GM23338 (cell line): ENCODE measurements around the gene C1R.

ENCODE experiments used
- EZH2 ChIP-seq: fragments of 200-600 bp; sonication (generic); IDR thresholded peaks from one replicate; pipeline ENCODE4 v1.8.0; 2017; ENCODE audit warnings: antibody characterized with exemption, mild to moderate bottlenecking, low read depth; ENCODE audit not compliant: unreplicated experiment
- POLR2AphosphoS5 ChIP-seq: IDR thresholded peaks from 2 replicates; pipeline ENCODE4 v1.6.1; 2016; ENCODE audit warnings: antibody characterized with exemption, low read depth
- TF ChIP-seq, protein P1 (sequence below), 2 experiments: fragments of 200-600 bp in 1 of 2; sonication (generic) in 1 of 2; conservative IDR thresholded peaks; 2 replicates each; pipeline versions ENCODE4 v1.5.1 to v1.6.1; 2016 to 2017; ENCODE audit warnings: antibody characterized with exemption in 2 of 2, low read depth in 2 of 2, mild to moderate bottlenecking in 2 of 2, moderate library complexity in 1 of 2
- TF ChIP-seq, protein P2 (sequence below): IDR thresholded peaks from one replicate; pipeline ENCODE4 v1.6.1; 2018; ENCODE audit warnings: antibody characterized with exemption; ENCODE audit not compliant: unreplicated experiment
- TF ChIP-seq, protein P3 (sequence below): IDR thresholded peaks from 2 replicates; pipeline ENCODE4 v1.6.1; 2016; ENCODE audit warnings: antibody characterized with exemption

DNA sequence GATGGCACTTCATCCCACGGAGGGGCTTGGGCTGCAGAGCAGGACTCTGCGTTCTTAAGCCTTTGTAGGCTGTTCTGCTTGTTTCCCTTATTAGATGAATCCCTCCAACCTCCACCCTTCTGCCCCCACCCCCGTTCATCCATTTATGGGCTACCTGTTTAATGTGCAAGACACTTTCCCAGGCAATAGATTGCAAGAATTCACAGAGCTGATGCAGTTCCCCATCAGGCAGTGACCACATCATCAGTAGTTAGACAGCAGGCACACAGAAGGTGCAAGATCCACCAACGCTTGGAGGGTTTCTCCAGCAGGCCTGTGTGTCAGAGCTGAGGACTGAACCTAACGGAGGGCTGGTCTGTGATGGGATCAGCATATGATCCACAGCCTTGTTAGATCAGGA lies 1.2 kb upstream of the C1R start:
- TF ChIP-seq, protein P1, sequence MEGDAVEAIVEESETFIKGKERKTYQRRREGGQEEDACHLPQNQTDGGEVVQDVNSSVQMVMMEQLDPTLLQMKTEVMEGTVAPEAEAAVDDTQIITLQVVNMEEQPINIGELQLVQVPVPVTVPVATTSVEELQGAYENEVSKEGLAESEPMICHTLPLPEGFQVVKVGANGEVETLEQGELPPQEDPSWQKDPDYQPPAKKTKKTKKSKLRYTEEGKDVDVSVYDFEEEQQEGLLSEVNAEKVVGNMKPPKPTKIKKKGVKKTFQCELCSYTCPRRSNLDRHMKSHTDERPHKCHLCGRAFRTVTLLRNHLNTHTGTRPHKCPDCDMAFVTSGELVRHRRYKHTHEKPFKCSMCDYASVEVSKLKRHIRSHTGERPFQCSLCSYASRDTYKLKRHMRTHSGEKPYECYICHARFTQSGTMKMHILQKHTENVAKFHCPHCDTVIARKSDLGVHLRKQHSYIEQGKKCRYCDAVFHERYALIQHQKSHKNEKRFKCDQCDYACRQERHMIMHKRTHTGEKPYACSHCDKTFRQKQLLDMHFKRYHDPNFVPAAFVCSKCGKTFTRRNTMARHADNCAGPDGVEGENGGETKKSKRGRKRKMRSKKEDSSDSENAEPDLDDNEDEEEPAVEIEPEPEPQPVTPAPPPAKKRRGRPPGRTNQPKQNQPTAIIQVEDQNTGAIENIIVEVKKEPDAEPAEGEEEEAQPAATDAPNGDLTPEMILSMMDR (conservative IDR thresholded peaks at IDR 0.05; ENCODE audit: low read depth in 2 of 2), result no peak
- TF ChIP-seq, protein P2, sequence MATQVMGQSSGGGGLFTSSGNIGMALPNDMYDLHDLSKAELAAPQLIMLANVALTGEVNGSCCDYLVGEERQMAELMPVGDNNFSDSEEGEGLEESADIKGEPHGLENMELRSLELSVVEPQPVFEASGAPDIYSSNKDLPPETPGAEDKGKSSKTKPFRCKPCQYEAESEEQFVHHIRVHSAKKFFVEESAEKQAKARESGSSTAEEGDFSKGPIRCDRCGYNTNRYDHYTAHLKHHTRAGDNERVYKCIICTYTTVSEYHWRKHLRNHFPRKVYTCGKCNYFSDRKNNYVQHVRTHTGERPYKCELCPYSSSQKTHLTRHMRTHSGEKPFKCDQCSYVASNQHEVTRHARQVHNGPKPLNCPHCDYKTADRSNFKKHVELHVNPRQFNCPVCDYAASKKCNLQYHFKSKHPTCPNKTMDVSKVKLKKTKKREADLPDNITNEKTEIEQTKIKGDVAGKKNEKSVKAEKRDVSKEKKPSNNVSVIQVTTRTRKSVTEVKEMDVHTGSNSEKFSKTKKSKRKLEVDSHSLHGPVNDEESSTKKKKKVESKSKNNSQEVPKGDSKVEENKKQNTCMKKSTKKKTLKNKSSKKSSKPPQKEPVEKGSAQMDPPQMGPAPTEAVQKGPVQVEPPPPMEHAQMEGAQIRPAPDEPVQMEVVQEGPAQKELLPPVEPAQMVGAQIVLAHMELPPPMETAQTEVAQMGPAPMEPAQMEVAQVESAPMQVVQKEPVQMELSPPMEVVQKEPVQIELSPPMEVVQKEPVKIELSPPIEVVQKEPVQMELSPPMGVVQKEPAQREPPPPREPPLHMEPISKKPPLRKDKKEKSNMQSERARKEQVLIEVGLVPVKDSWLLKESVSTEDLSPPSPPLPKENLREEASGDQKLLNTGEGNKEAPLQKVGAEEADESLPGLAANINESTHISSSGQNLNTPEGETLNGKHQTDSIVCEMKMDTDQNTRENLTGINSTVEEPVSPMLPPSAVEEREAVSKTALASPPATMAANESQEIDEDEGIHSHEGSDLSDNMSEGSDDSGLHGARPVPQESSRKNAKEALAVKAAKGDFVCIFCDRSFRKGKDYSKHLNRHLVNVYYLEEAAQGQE, result no peak
- TF ChIP-seq POLR2AphosphoS5, result no peak
- TF ChIP-seq EZH2, result no peak
- TF ChIP-seq, protein P3, sequence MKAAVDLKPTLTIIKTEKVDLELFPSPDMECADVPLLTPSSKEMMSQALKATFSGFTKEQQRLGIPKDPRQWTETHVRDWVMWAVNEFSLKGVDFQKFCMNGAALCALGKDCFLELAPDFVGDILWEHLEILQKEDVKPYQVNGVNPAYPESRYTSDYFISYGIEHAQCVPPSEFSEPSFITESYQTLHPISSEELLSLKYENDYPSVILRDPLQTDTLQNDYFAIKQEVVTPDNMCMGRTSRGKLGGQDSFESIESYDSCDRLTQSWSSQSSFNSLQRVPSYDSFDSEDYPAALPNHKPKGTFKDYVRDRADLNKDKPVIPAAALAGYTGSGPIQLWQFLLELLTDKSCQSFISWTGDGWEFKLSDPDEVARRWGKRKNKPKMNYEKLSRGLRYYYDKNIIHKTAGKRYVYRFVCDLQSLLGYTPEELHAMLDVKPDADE, result no peak
